SJSA1 (cell line): Measurements from ENCODE around the gene GOLGA6L22. TPM values are rescaled to one million over a fixed set of nuclear protein-coding genes. Genes with fewer than 3 reads are reported as not detected.
"Not testable (repeated sequence)": the region's sequence is repeated elsewhere in the genome, so short reads cannot be mapped to it uniquely, and the experiment has no call there.

ENCODE experiments used
- DNase-seq, 2 experiments: peaks; one replicate each; pipeline ENCODE4 v3.0.0-alpha.2; 2015 to 2020; ENCODE audit warnings: low spot score in 2 of 2, low read depth in 1 of 2
- H3K27ac ChIP-seq: fragments of 250-450 bp; sonication (Bioruptor Pico); 2 replicates; pipeline ENCODE4 v1.5.1; 2020; ENCODE audit warnings: mild to moderate bottlenecking, moderate library complexity
- H3K27me3 ChIP-seq: fragments of 250-450 bp; sonication (Bioruptor Pico); replicated peaks from 2 replicates; pipeline ENCODE4 v1.5.1; 2020; ENCODE audit warnings: mild to moderate bottlenecking, moderate library complexity
- H3K36me3 ChIP-seq: fragments of 250-450 bp; sonication (Bioruptor Pico); 2 replicates; pipeline ENCODE4 v1.5.1; 2020; ENCODE audit warnings: mild to moderate bottlenecking
- H3K4me1 ChIP-seq: fragments of 250-450 bp; sonication (Bioruptor Pico); replicated peaks from 2 replicates; pipeline ENCODE4 v1.6.1; 2021; ENCODE audit warnings: mild to moderate bottlenecking
- H3K4me3 ChIP-seq: fragments of 250-450 bp; sonication (Bioruptor Pico); 2 replicates; pipeline ENCODE4 v1.5.1; 2020; ENCODE audit warnings: mild to moderate bottlenecking
- H3K9me3 ChIP-seq: fragments of 250-450 bp; sonication (Bioruptor Pico); replicated peaks from 2 replicates; pipeline ENCODE4 v1.5.1; 2020; ENCODE audit warnings: mild to moderate bottlenecking
- total RNA-seq: library from RNA; depleted of rRNA; stranded (reverse); fragments of >200 nt; shearing (Covaris generic); gene quantifications from 2 replicates; pipeline ENCODE4 v1.2.3, GENCODE V29; 2014; rRNA removed

Gene GOLGA6L22
- not detected in 2 replicates for total RNA-seq

- not testable (repeated sequence) for H3K4me3 ChIP-seq, H3K4me1 ChIP-seq, H3K9me3 ChIP-seq, DNase-seq, H3K27ac ChIP-seq, H3K36me3 ChIP-seq, H3K27me3 ChIP-seq
Measured at GRCh38 chr15:22458603-22459002, at the start of gene GOLGA6L22. TSS of gene GOLGA6L22 (plus strand) at chr15:22458903. CDS start at chr15:22458994, 91 bp downstream.

DNA sequence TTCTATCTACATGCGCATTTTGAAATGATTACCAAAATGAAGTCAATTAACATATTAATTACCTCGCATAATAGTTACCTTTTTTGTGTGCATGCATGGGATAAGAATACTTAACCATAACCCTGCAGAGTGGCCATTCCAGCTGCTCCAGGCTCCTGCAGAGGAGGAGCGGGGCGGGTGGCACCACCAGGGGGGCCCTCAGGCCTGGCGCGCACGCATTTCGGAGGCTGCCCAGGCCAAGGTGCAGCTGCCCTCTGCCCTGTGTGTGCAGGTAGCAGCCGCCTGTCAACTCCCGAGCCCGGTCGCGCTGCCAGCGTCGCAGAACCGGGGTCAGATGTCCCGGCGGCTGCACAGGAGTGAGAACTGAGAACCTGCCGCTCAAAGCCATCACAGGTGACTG, 41.4 kb upstream of the GOLGA6L22 start:
- DNase-seq, H3K27me3 ChIP-seq, H3K4me1 ChIP-seq, H3K27ac ChIP-seq, H3K36me3 ChIP-seq, H3K4me3 ChIP-seq, H3K9me3 ChIP-seq: not testable (repeated sequence)

- not testable (repeated sequence) for H3K27ac ChIP-seq, H3K4me3 ChIP-seq
Measured at GRCh38 chr15:22417795-22418194, 40.9 kb upstream of the GOLGA6L22 start.

DNA sequence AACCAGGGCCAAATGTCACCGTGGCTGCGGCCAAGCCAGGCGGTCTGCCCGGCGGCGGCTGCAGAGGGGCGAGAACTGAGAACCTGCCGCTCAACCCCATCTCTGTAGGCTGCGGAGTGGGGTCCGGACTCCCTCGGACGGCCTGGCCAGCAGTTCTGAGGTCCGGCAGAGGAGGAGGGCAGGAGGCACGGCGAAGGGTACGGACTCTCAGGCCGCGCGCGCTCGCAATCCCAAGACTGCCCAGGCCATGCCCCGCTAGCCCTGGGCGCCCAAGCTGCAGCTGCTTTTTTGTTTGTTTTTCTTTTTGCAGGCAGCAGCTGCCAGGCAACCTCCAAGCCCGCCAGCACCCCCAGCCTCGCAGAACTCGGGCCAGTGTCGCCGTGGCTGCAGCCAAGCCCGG, 40.5 kb upstream of the GOLGA6L22 start:
- not testable (repeated sequence) for H3K4me1 ChIP-seq, H3K4me3 ChIP-seq, DNase-seq, H3K36me3 ChIP-seq, H3K27ac ChIP-seq, H3K9me3 ChIP-seq, H3K27me3 ChIP-seq

More at GRCh38 chr15:22417795-22418194, 40.9 kb upstream of the GOLGA6L22 start:
- H3K27me3 ChIP-seq, H3K9me3 ChIP-seq, DNase-seq, H3K36me3 ChIP-seq, H3K4me1 ChIP-seq: not testable (repeated sequence)

- H3K36me3 ChIP-seq, H3K4me1 ChIP-seq, H3K27ac ChIP-seq, H3K9me3 ChIP-seq, H3K4me3 ChIP-seq, H3K27me3 ChIP-seq: not testable (repeated sequence)
- DNase-seq: peak in 1 of 2 experiments; percentile 21
Measured at GRCh38 chr15:22418666-22419065, 40.0 kb upstream of the GOLGA6L22 start.

- H3K4me1 ChIP-seq, DNase-seq, H3K27ac ChIP-seq, H3K27me3 ChIP-seq, H3K36me3 ChIP-seq, H3K9me3 ChIP-seq, H3K4me3 ChIP-seq: not testable (repeated sequence)
Measured at GRCh38 chr15:22420340-22420739, 38.4 kb upstream of the GOLGA6L22 start.

GRCh38 chr15:22429426-22429825, 29.3 kb upstream of the GOLGA6L22 start:
- H3K9me3 ChIP-seq, H3K4me3 ChIP-seq, H3K27me3 ChIP-seq, H3K36me3 ChIP-seq, H3K4me1 ChIP-seq, DNase-seq, H3K27ac ChIP-seq: not testable (repeated sequence)

DNA sequence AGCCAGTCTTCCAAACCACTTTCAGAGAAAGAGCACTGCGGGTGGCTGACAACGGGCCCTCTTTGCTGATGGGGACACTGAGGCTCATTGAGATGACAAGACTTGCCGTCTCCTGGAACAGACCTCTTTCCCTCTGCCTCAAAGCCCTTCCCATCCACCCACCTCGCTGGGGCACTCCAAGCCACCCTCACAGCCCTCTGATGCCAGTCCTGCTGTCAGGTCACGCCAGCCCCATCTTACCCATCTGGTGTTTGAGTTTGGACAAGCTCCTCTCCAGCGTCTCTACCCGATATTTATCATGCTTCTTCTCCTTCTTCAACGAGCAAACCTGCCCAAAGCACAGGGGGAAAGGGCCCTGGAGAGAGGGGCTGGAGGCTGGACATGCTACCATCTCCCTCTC, 27.0 kb upstream of the GOLGA6L22 start:
- H3K4me1 ChIP-seq, H3K27ac ChIP-seq, H3K9me3 ChIP-seq, H3K36me3 ChIP-seq, DNase-seq, H3K27me3 ChIP-seq, H3K4me3 ChIP-seq: not testable (repeated sequence)

DNA sequence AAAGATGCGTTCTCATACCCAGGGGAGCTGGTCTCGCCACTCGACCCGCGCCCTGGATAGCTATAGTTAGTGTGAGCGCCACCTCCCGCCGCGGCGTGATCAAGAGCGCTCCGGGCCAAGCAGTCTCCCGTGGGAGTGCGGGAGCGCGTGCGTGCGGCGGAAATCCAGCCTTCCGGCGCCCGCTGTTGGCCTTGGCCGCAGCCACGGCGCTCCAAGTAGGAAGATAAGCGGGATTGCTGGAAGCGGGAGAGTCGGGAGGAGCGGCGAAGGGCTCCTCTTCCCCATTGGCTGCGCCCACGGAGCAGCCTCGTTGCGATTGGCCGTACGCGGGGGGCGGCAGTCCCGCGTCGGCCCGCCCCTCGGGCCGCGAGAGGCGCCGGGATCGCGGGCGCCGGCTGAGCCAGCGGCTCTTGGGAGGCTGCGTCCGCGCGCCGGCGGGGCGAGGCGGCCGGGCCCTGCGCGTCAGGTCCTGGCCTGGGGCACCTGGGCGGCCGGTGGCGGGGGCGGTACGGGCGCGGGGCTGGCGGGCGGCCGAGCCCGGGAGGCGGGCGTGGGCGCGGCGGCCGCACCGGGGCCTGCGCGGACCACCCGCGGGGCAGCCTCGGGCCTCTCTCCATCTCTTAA, 35.9 kb downstream of the GOLGA6L22 start:
- H3K36me3 ChIP-seq, H3K9me3 ChIP-seq, H3K4me1 ChIP-seq, H3K4me3 ChIP-seq, H3K27me3 ChIP-seq, H3K27ac ChIP-seq: not testable (repeated sequence)
- DNase-seq: peak; percentile 30 to 48

DNA sequence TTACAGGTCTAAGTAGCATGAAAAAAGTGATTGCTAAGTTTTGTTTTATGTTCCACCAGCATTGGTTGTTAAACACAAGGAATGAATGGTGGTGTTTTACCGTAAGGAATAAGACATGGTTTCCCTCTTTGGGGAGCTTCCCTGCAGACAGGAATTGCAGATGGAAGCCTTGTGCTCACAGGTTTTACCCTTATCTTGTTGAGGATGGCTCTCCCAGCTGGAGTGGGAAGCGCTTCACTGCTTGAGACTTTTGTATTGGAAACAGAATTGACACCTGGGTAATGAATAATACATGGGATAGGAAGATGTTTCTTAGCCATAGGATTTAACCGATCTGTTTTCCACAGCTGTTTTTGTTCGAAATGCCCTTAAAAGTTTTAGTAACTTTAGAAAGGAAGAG, 38.5 kb downstream of the GOLGA6L22 start:
- H3K4me3 ChIP-seq, H3K36me3 ChIP-seq, H3K27me3 ChIP-seq, DNase-seq, H3K4me1 ChIP-seq, H3K27ac ChIP-seq, H3K9me3 ChIP-seq: not testable (repeated sequence)

GRCh38 chr15:22498220-22498925, 39.7 kb downstream of the GOLGA6L22 start:
- DNase-seq, H3K4me1 ChIP-seq, H3K27me3 ChIP-seq, H3K9me3 ChIP-seq, H3K27ac ChIP-seq, H3K36me3 ChIP-seq, H3K4me3 ChIP-seq: not testable (repeated sequence)

GRCh38 chr15:22502272-22502671, 43.6 kb downstream of the GOLGA6L22 start:
- DNase-seq, H3K27me3 ChIP-seq, H3K9me3 ChIP-seq, H3K4me3 ChIP-seq, H3K4me1 ChIP-seq, H3K36me3 ChIP-seq, H3K27ac ChIP-seq: not testable (repeated sequence)

- not testable (repeated sequence) for H3K9me3 ChIP-seq, H3K36me3 ChIP-seq, DNase-seq
Measured at GRCh38 chr15:22506959-22507358, 48.3 kb downstream of the GOLGA6L22 start.

GRCh38 chr15:22516140-22516539, 57.4 kb downstream of the GOLGA6L22 start:
- not testable (repeated sequence) for H3K27ac ChIP-seq, DNase-seq, H3K9me3 ChIP-seq

More at GRCh38 chr15:22506959-22507358, 48.3 kb downstream of the GOLGA6L22 start:
- H3K27me3 ChIP-seq, H3K4me1 ChIP-seq, H3K27ac ChIP-seq, H3K4me3 ChIP-seq: not testable (repeated sequence)

More at GRCh38 chr15:22516140-22516539, 57.4 kb downstream of the GOLGA6L22 start:
- H3K27me3 ChIP-seq, H3K4me3 ChIP-seq, H3K36me3 ChIP-seq, H3K4me1 ChIP-seq: not testable (repeated sequence)
